Vagina (tissue), 2 donors: ENCODE data around the gene MINDY1.

ENCODE experiments used
- POLR2AphosphoS5 ChIP-seq, 2 donors: sonication (generic); formaldehyde crosslinking; IDR thresholded peaks; one replicate each; pipeline ENCODE4 v1.9.0; 2017; ENCODE audit warnings: antibody characterized with exemption in 2 of 2, mild to moderate bottlenecking in 2 of 2, low read depth in 1 of 2; ENCODE audit not compliant: insufficient read depth in 1 of 2
- TF ChIP-seq, protein P1 (sequence below), 3 experiments: fragments of 450-650 bp in 2 of 3; fragments of 200-600 bp in 1 of 3; sonication (generic) in 1 of 3; IDR thresholded peaks; one replicate each; pipeline ENCODE4 v1.5.1; 2017 to 2019; ENCODE audit warnings: antibody characterized with exemption in 3 of 3, mild to moderate bottlenecking in 2 of 3, moderate library complexity in 2 of 3

DNA sequence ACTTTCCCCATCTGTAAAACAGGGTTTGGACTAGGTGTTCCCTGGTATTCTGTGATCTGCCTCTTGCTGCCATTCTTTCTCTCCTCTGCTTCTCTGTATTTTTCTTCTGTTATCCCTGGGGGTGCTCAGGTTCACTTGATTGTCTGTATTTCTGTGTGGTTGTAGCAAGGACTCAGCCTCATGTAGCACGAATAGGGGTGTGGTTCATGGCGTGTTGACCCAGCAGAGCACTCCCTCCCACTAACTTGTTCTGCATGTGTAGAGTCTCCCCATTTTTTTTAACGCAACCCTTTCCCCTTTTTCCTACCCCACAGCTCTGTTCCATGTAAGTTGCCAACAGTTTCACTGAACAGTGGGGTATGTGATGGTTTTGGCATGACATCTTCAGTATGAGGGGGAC, 28.5 kb upstream of the MINDY1 start:
- TF ChIP-seq POLR2AphosphoS5 (IDR thresholded peaks at IDR 0.05; ENCODE audit: insufficient read depth in 1 of 2, low read depth in 1 of 2): no peak
- TF ChIP-seq, protein P1, sequence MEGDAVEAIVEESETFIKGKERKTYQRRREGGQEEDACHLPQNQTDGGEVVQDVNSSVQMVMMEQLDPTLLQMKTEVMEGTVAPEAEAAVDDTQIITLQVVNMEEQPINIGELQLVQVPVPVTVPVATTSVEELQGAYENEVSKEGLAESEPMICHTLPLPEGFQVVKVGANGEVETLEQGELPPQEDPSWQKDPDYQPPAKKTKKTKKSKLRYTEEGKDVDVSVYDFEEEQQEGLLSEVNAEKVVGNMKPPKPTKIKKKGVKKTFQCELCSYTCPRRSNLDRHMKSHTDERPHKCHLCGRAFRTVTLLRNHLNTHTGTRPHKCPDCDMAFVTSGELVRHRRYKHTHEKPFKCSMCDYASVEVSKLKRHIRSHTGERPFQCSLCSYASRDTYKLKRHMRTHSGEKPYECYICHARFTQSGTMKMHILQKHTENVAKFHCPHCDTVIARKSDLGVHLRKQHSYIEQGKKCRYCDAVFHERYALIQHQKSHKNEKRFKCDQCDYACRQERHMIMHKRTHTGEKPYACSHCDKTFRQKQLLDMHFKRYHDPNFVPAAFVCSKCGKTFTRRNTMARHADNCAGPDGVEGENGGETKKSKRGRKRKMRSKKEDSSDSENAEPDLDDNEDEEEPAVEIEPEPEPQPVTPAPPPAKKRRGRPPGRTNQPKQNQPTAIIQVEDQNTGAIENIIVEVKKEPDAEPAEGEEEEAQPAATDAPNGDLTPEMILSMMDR (IDR thresholded peaks at IDR 0.05): no peak
